Psoas muscle (tissue), 8 donors: Measurements from ENCODE around the gene DDAH2. TPM values are rescaled to one million over a fixed set of nuclear protein-coding genes. Genes with fewer than 3 reads are reported as not detected.

ENCODE experiments used
- ATAC-seq, 4 donors: fragments of 200-7000 bp; cut with Tn5 transposase; one replicate each; pipeline ENCODE4 v1.9.1; 2020; ENCODE audit warnings: moderate library complexity in 3 of 4, mild to moderate bottlenecking in 2 of 4
- DNase-seq, 2 donors: peaks; one replicate each; pipeline ENCODE4 v3.0.0-alpha.2; 2020
- H3K27ac ChIP-seq: fragments of 200-600 bp; one replicate; pipeline ENCODE4 v1.8.0; 2022
- H3K27me3 ChIP-seq, 3 donors: fragments of 200-600 bp in 1 of 3; one replicate each; pipeline versions ENCODE4 v1.6.1 to v1.8.0; 2013 to 2022; ENCODE audit warnings: low read length in 2 of 3, mild to moderate bottlenecking in 2 of 3, moderate library complexity in 1 of 3; ENCODE audit not compliant: insufficient read depth in 3 of 3
- H3K36me3 ChIP-seq, 2 donors: fragments of 200-600 bp in 1 of 2; one replicate each; pipeline versions ENCODE4 v1.6.1 to v1.8.0; 2013 to 2022; ENCODE audit warnings: low read depth in 1 of 2, mild to moderate bottlenecking in 1 of 2, moderate library complexity in 1 of 2; ENCODE audit not compliant: insufficient read depth in 1 of 2
- H3K4me1 ChIP-seq: fragments of 200-600 bp; one replicate; pipeline ENCODE4 v1.8.0; 2022
- H3K4me3 ChIP-seq: fragments of 200-600 bp; one replicate; pipeline ENCODE4 v1.8.0; 2022; ENCODE audit warnings: mild to moderate bottlenecking
- H3K9me3 ChIP-seq: fragments of 200-600 bp; one replicate; pipeline ENCODE4 v1.8.0; 2022
- CTCF ChIP-seq: fragments of 200-600 bp; IDR thresholded peaks from one replicate; pipeline ENCODE4 v1.8.0; 2022; ENCODE audit warnings: antibody characterized with exemption
- WGBS, 3 donors: extraction: QIAGEN DNeasy Blood & Tissue Kit; methylation state at CpG; one replicate each; pipeline versions ENCODE4 v1.1.6 to v1.1.7; 2013; 5-methylcytosine and 5-hydroxymethylcytosine counted together
- intact Hi-C, 2 donors: fragments of 100-400 bp; cut with DNase I; formaldehyde crosslinking; loops; one replicate each; pipeline versions ENCODE4 v1.11.0 to v1.14.2; 2022
- polyA plus RNA-seq, 3 donors: library from polyadenylated mRNA; stranded (reverse); fragments of 200-250 nt; gene quantifications; one replicate each; pipeline ENCODE4 v1.2.3, GENCODE V29; 2013
- total RNA-seq, 4 donors: library from RNA; stranded (reverse); fragmentation: NEBNext Ultra II Directional in 2 of 4; extraction: Animal tissue kit (Norgen Biotek cat#: 25700) in 2 of 4; gene quantifications; one replicate each; pipeline versions ENCODE4 v1.2.1 to v1.2.4, GENCODE V29; 2021 to 2023
- donor health status: healthy with polysubstance abuse.
- donor health status: DM: no; HTN: no; CAD: no; lungs with moderate emphysema.
- donor health status: Bipolar disorder and iron deficiency.
- donor health status: healthy.
- donor health status: DM: yes; HTN: yes; CAD: no.
- donor health status: DM: no; HTN: no; CAD: no.
- donor health status: DM: no; HTN: no; CAD: no.
- donor health status: DM: yes; HTN: yes; CAD: no.

DDAH2 gene
- total and polyA plus RNA-seq, 7 donors: 6.3 to 16.2 (median 11.1) TPM

GRCh38 chr6:31758281-31758680 lies 29.2 kb upstream of the DDAH2 start:
- no peak for TF ChIP-seq CTCF
- H3K27me3 ChIP-seq: no peaks in the 10 kb centered on the region
- no peaks in the 10 kb centered on the region for H3K36me3 ChIP-seq
- H3K27ac ChIP-seq: no peak overlapping the region
- no peaks in the 10 kb centered on the region for H3K4me1 ChIP-seq
- WGBS, 3 donors: 97 to 100% (median 98%) methylated on average over 2 of the region's 2 CpGs
- no peak for ATAC-seq
- no peak overlapping the region for H3K4me3 ChIP-seq
- no peaks in the 10 kb centered on the region for H3K9me3 ChIP-seq
- no peak for DNase-seq
- intact Hi-C loops: no loop called here

- DNase-seq (no peak), ATAC-seq (no peak)
- no peaks in the 10 kb centered on the region for H3K4me1 ChIP-seq
- 73 to 74% (median 74%) methylated on average over 8 of the region's 8 CpGs for WGBS, 3 donors
- H3K27ac ChIP-seq: no peak overlapping the region
- no peak overlapping the region for H3K4me3 ChIP-seq
- H3K27me3 ChIP-seq: no peaks in the 10 kb centered on the region
- TF ChIP-seq CTCF: no peak
- H3K9me3 ChIP-seq: no peaks in the 10 kb centered on the region
- intact Hi-C loops: no loop called here
- H3K36me3 ChIP-seq: no peaks in the 10 kb centered on the region
Measured at GRCh38 chr6:31752739-31753319, 23.7 kb upstream of the DDAH2 start.

GRCh38 chr6:31750411-31751022 lies 21.4 kb upstream of the DDAH2 start:
- no peaks in the 10 kb centered on the region for H3K27me3 ChIP-seq
- H3K36me3 ChIP-seq: no peaks in the 10 kb centered on the region
- H3K27ac ChIP-seq: no peak overlapping the region
- 92 to 96% (median 93%) methylated on average over 7 of the region's 7 CpGs for WGBS, 3 donors
- intact Hi-C loops: no loop called here
- no peaks in the 10 kb centered on the region for H3K9me3 ChIP-seq
- no peak for TF ChIP-seq CTCF
- no peaks in the 10 kb centered on the region for H3K4me1 ChIP-seq
- no peak for DNase-seq
- H3K4me3 ChIP-seq: no peak overlapping the region
- ATAC-seq: no peak

GRCh38 chr6:31749301-31750036 lies 20.4 kb upstream of the DDAH2 start:
- intact Hi-C loops: no loop called here
- DNase-seq (no peak), ATAC-seq (no peak)
- no peak for TF ChIP-seq CTCF
- Histone ChIP-seq H3K27me3 (no peaks in the 10 kb centered on the region), H3K9me3 (no peaks in the 10 kb centered on the region), H3K4me3 (no peak overlapping the region), H3K27ac (no peak overlapping the region), H3K36me3 (no peaks in the 10 kb centered on the region), H3K4me1 (no peaks in the 10 kb centered on the region)
- 92 to 96% (median 93%) methylated on average over 8 of the region's 8 CpGs for WGBS, 3 donors
